ENCODE results near the gene MALSU1. TPM values are rescaled to one million over a fixed set of nuclear protein-coding genes. Genes with fewer than 3 reads are reported as not detected.

Gene MALSU1
- total RNA-seq, 1 experiment from 2014 or later = 76.8 TPM

GRCh38 chr7:23358152-23358674, 59.1 kb downstream of the MALSU1 start:
- peak; percentile 45 for DNase-seq (ENCODE audit: low read depth)

Other genes starting within 250 kb of the MALSU1 start
- gene KLHL7, start 193.6 kb upstream of the MALSU1 start, total RNA-seq (2014; rRNA removed) = 68.8 and 88.9 TPM in 2 replicates
- 41.6 and 50.7 TPM in 2 replicates for gene NUP42, start 117.3 kb upstream of the MALSU1 start, total RNA-seq (2014; rRNA removed)
- 135 and 206 TPM in 2 replicates for gene GPNMB, start 52.6 kb upstream of the MALSU1 start, total RNA-seq (2014; rRNA removed)
- 60.3 and 63.3 TPM in 2 replicates for gene IGF2BP3, start 171.2 kb downstream of the MALSU1 start, total RNA-seq (2014; rRNA removed)
- gene TRA2A, start 232.6 kb downstream of the MALSU1 start, total RNA-seq (2014; rRNA removed) = 26.7 and 33.0 TPM in 2 replicates